ENCODE data around the gene SUFU. TPM values are rescaled to one million over a fixed set of nuclear protein-coding genes. Genes with fewer than 3 reads are reported as not detected.
A peak's percentile ranks its signal among the peaks of the same experiment; 100 is the strongest.

The SUFU gene
- polyA plus RNA-seq, 1 experiment, result 8.5 TPM

- no peaks in the 10 kb centered on the region for H3K27me3 ChIP-seq (ENCODE audit: control insufficient read depth, insufficient read depth, low read length)
- H3K4me3 ChIP-seq (ENCODE audit: low read depth, low read length), result no peak overlapping the region
- POLR2A ChIA-PET, result interaction anchor here (0.6 kb wide), 1 partner anchor 48 kb away, joined by 4 read pairs; no protein-coding TSS in a partner anchor
- CTCF ChIA-PET, result interaction anchor here (0.7 to 1.5 kb wide), 13 partner anchors 9 to 124 kb away, joined by 3 to 5 read pairs (median 3); partner anchors contain the start of gene SUFU
- peaks cover 4% of the 10 kb centered on the region; the same call in 1 of the 2 replicates for H3K36me3 ChIP-seq (ENCODE audit: control insufficient read depth, insufficient read depth, low read length)
- no peak for DNase-seq (ENCODE audit: low read depth)
- TF ChIP-seq, protein P1, sequence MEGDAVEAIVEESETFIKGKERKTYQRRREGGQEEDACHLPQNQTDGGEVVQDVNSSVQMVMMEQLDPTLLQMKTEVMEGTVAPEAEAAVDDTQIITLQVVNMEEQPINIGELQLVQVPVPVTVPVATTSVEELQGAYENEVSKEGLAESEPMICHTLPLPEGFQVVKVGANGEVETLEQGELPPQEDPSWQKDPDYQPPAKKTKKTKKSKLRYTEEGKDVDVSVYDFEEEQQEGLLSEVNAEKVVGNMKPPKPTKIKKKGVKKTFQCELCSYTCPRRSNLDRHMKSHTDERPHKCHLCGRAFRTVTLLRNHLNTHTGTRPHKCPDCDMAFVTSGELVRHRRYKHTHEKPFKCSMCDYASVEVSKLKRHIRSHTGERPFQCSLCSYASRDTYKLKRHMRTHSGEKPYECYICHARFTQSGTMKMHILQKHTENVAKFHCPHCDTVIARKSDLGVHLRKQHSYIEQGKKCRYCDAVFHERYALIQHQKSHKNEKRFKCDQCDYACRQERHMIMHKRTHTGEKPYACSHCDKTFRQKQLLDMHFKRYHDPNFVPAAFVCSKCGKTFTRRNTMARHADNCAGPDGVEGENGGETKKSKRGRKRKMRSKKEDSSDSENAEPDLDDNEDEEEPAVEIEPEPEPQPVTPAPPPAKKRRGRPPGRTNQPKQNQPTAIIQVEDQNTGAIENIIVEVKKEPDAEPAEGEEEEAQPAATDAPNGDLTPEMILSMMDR (IDR thresholded peaks at IDR 0.05; ENCODE audit: insufficient read depth, low read depth, low read length), result no peak
These were observed 124.0 kb downstream of the SUFU start for GRCh38 chr10:102627736-102628293.

GRCh38 chr10:102628451-102628911 is 124.7 kb downstream of the SUFU start:
- CTCF ChIA-PET, result interaction anchor here (0.8 to 1.8 kb wide), 11 partner anchors 10 to 125 kb away, joined by 3 to 6 read pairs (median 3); partner anchors contain the start of gene SUFU
- Histone ChIP-seq H3K27me3 (ENCODE audit: control insufficient read depth, insufficient read depth, low read length) (no peaks in the 10 kb centered on the region), H3K36me3 (ENCODE audit: control insufficient read depth, insufficient read depth, low read length) (peaks cover 4% of the 10 kb centered on the region; the same call in 1 of the 2 replicates), H3K4me3 (ENCODE audit: low read depth, low read length) (no peak overlapping the region)
- DNase-seq (ENCODE audit: low read depth), result no peak
- POLR2A ChIA-PET, result interaction anchor here (0.6 kb wide), 1 partner anchor 47 kb away, joined by 4 read pairs; no protein-coding TSS in a partner anchor
- TF ChIP-seq, protein P1 (IDR thresholded peaks at IDR 0.05; ENCODE audit: insufficient read depth, low read depth, low read length), result 0 out of 2 replicates have a peak, but pooled peaks have one; percentile 11

GRCh38 chr10:102629661-102630614 is 126.2 kb downstream of the SUFU start:
- Histone ChIP-seq H3K36me3 (ENCODE audit: control insufficient read depth, insufficient read depth, low read length) (peaks cover 4% of the 10 kb centered on the region; the same call in 1 of the 2 replicates), H3K27me3 (ENCODE audit: control insufficient read depth, insufficient read depth, low read length) (no peaks in the 10 kb centered on the region), H3K4me3 (ENCODE audit: low read depth, low read length) (no peak overlapping the region)
- ChIA-PET CTCF (interaction anchor here (1.0 to 1.8 kb wide), 5 partner anchors 12 to 48 kb away, joined by 3 to 10 read pairs (median 5); partner anchors contain the start of gene TRIM8), POLR2A (interaction anchor here (0.6 kb wide), 1 partner anchor 330 kb away, joined by 4 read pairs; no protein-coding TSS in a partner anchor)
- TF ChIP-seq, protein P1 (IDR thresholded peaks at IDR 0.05; ENCODE audit: insufficient read depth, low read depth, low read length), result no peak
- peak; percentile 64 for DNase-seq (ENCODE audit: low read depth)

DNA sequence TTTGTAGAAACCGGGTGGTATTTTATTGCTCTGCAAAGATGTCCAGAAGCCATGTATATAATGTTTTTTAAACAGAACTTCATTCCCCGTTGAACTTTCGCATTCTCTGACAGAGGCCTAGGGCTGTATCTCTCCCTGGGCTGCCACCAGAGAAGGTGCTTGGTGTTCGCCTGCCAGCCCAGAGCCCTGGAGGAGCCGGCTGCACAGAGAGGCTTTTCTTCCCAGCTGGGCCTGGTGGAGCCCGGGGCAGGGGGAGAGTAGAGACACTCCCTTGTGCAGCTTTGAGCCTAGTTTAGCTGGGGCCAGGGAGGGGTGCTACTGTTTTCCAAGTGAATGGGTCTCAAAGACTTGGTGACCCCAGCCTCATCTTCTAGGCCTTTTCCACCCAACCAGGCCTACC is 126.9 kb downstream of the SUFU start:
- H3K36me3 ChIP-seq (ENCODE audit: control insufficient read depth, insufficient read depth, low read length), result peaks cover 4% of the 10 kb centered on the region; the same call in 1 of the 2 replicates
- DNase-seq (ENCODE audit: low read depth), result no peak
- CTCF ChIA-PET, result interaction anchor here (0.8 to 1.8 kb wide), 4 partner anchors 11 to 355 kb away, joined by 3 to 10 read pairs (median 4); no protein-coding TSS in a partner anchor
- TF ChIP-seq, protein P1 (IDR thresholded peaks at IDR 0.05; ENCODE audit: insufficient read depth, low read depth, low read length), result no peak
- no peaks in the 10 kb centered on the region for H3K27me3 ChIP-seq (ENCODE audit: control insufficient read depth, insufficient read depth, low read length)
- no peak overlapping the region for H3K4me3 ChIP-seq (ENCODE audit: low read depth, low read length)
- POLR2A ChIA-PET, result no interaction called here

Data from BJ (cell line).